ENCODE data around the gene MAGI2. TPM values are rescaled to one million over a fixed set of nuclear protein-coding genes. Genes with fewer than 3 reads are reported as not detected.

Gene MAGI2
- total RNA-seq, 1 experiment from 2014 or later, result 14.3 TPM

GRCh38 chr7:78024591-78024990, 1428.9 kb downstream of the MAGI2 start:
- Histone ChIP-seq H3K23ac (ENCODE audit: insufficient read length, low read depth, low read length) (no peak overlapping the region), H3K9me3 (ENCODE audit: control insufficient read depth, low read depth, low read length) (no peaks in the 10 kb centered on the region), H2AFZ (ENCODE audit: low read length) (no peak overlapping the region), H3K4ac (ENCODE audit: low read depth, low read length) (no peak overlapping the region), H2BK5ac (ENCODE audit: insufficient read length, low read length) (no peak overlapping the region), H3K4me2 (ENCODE audit: insufficient read depth, insufficient read length, low read length) (no peak overlapping the region), H4K91ac (ENCODE audit: insufficient read length, low read depth, low read length) (no peak overlapping the region), H3K14ac (ENCODE audit: insufficient read depth, low read length) (no peak overlapping the region), H3K27me3 (ENCODE audit: insufficient read depth, low read length) (no peaks in the 10 kb centered on the region), H3K79me2 (ENCODE audit: insufficient read depth, low read length) (no peaks in the 10 kb centered on the region), H3K27ac (ENCODE audit: insufficient read length, low read depth, low read length) (no peak overlapping the region), H3K18ac (ENCODE audit: insufficient read length, low read depth, low read length) (no peak overlapping the region), H2BK12ac (ENCODE audit: insufficient read length, low read depth, low read length) (no peak overlapping the region), H3K79me1 (ENCODE audit: insufficient read depth, low read depth, low read length, poor library complexity, severe bottlenecking) (no peaks in the 10 kb centered on the region), H2BK120ac (ENCODE audit: low read depth, low read length, poor library complexity, severe bottlenecking) (no peak overlapping the region), H4K5ac (ENCODE audit: insufficient read length, low read depth, low read length) (no peak overlapping the region), H2BK20ac (ENCODE audit: low read depth, low read length, poor library complexity, severe bottlenecking) (no peak overlapping the region), H3K56ac (ENCODE audit: insufficient read length, low read depth, low read length) (no peak overlapping the region), H3K23me2 (ENCODE audit: insufficient read length, low read depth, low read length, poor library complexity, severe bottlenecking) (no peaks in the 10 kb centered on the region), H2AK5ac (ENCODE audit: insufficient read length, low read length) (no peak overlapping the region), H3K9ac (ENCODE audit: extremely low read depth, insufficient read length, low read length) (no peak overlapping the region), H4K20me1 (ENCODE audit: control insufficient read depth, insufficient read depth, insufficient read length) (no peaks in the 10 kb centered on the region), H2BK15ac (ENCODE audit: low read depth, low read length) (no peak overlapping the region), H3T11ph (ENCODE audit: low read length) (no peak overlapping the region), H3K4me1 (ENCODE audit: insufficient read depth, low read length) (no peaks in the 10 kb centered on the region), H4K8ac (replicated peaks; ENCODE audit: insufficient read length, low read depth, low read length) (no peak overlapping the region)
- H3K36me3 Mint-ChIP-seq (ENCODE audit: insufficient read depth in 1 of 3, low read depth in 3 of 3), result no peaks in the 10 kb centered on the region
- TF ChIP-seq, protein P1, sequence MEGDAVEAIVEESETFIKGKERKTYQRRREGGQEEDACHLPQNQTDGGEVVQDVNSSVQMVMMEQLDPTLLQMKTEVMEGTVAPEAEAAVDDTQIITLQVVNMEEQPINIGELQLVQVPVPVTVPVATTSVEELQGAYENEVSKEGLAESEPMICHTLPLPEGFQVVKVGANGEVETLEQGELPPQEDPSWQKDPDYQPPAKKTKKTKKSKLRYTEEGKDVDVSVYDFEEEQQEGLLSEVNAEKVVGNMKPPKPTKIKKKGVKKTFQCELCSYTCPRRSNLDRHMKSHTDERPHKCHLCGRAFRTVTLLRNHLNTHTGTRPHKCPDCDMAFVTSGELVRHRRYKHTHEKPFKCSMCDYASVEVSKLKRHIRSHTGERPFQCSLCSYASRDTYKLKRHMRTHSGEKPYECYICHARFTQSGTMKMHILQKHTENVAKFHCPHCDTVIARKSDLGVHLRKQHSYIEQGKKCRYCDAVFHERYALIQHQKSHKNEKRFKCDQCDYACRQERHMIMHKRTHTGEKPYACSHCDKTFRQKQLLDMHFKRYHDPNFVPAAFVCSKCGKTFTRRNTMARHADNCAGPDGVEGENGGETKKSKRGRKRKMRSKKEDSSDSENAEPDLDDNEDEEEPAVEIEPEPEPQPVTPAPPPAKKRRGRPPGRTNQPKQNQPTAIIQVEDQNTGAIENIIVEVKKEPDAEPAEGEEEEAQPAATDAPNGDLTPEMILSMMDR (conservative IDR thresholded peaks at IDR 0.05), result no peak
- H3K9me3 Mint-ChIP-seq, result no peaks in the 10 kb centered on the region
- no peaks in the 10 kb centered on the region for H3K27me3 Mint-ChIP-seq (ENCODE audit: low read depth)
- H3K4me3 Mint-ChIP-seq, result no peak overlapping the region
- no peak overlapping the region for H3K27ac Mint-ChIP-seq
- H3K4me1 Mint-ChIP-seq, result peaks cover 7 to 8% of the 10 kb centered on the region in 2 experiments
- WGBS (ENCODE audit: extremely low coverage, insufficient read length, low lambda C conversion rate), result no CpG with 5 or more reads among the region's 2 CpGs
- no peak for DNase-seq
